ENCODE data around the gene KCMF1. TPM values are rescaled to one million over a fixed set of nuclear protein-coding genes. Genes with fewer than 3 reads are reported as not detected.

KCMF1 gene
- total and polyA plus RNA-seq, 2 donors (not counting 1 experiment from before 2014, with no cell fraction given): 43.7 to 81.5 TPM

- Histone ChIP-seq H4K20me1 (ENCODE audit: control insufficient read depth, insufficient read depth, low read length, poor library complexity, severe bottlenecking) (peaks cover 6% of the 10 kb centered on the region), H3K36me3 (replicated peaks in 1 of 2; ENCODE audit: control extremely low read depth in 1 of 2, control insufficient read depth in 1 of 2, extremely low read depth in 1 of 2, insufficient read depth in 2 of 2, low read length in 1 of 2) (peaks cover 2 to 20% of the 10 kb centered on the region in 2 experiments), H3K4me2 (replicated peaks; ENCODE audit: low read depth, low read length, poor library complexity, severe bottlenecking) (peak overlapping the region; percentile 44), H3K27ac (ENCODE audit: low read length in 2 of 2) (peak overlapping the region; percentile 31 to 56), H3K27me3 (replicated peaks in 1 of 4; ENCODE audit: control extremely low read depth in 1 of 4, control insufficient read depth in 3 of 4, insufficient read depth in 4 of 4, low read length in 3 of 4) (no peaks in the 10 kb centered on the region), H3K79me2 (ENCODE audit: control insufficient read depth, insufficient read depth, low read length) (peaks cover 52% of the 10 kb centered on the region), H3K9ac (ENCODE audit: low read length) (no peak overlapping the region), H3K4me1 (ENCODE audit: control insufficient read depth in 2 of 2, insufficient read depth in 2 of 2, low read length in 2 of 2) (peaks cover 53 to 67% of the 10 kb centered on the region in 2 donors), H2AFZ (ENCODE audit: insufficient read depth, low read depth, low read length, poor library complexity, severe bottlenecking) (no peak overlapping the region), H3K4me3 (ENCODE audit: control extremely low read depth in 1 of 5, extremely low read depth in 1 of 5, insufficient read depth in 1 of 5, low read depth in 2 of 5, low read length in 4 of 5) (no peak overlapping the region), H3K9me3 (ENCODE audit: control extremely low read depth in 1 of 3, control insufficient read depth in 2 of 3, insufficient read depth in 1 of 3, low read length in 2 of 3) (no peaks in the 10 kb centered on the region)
- DNase-seq (peak; percentile 34), ATAC-seq (ENCODE audit: low read depth) (no peak)
- H3K27ac Mint-ChIP-seq: peak overlapping the region; percentile 82
- intact Hi-C loops (cut with micrococcal nuclease): loop anchor here (1.0 kb wide), 1 partner anchor 18 kb away; no protein-coding TSS in a partner anchor
- CTCF ChIA-PET: interaction anchor here (2.3 kb wide), 1 partner anchor 39 kb away, joined by 5 read pairs; no protein-coding TSS in a partner anchor
- POLR2A ChIA-PET: no interaction called here
- peaks cover 63% of the 10 kb centered on the region for H3K4me1 Mint-ChIP-seq
- H3K9me3 Mint-ChIP-seq (ENCODE audit: insufficient read depth): no peaks in the 10 kb centered on the region
- no peaks in the 10 kb centered on the region for H3K27me3 Mint-ChIP-seq
- peak overlapping the region; percentile 24 for H3K4me3 Mint-ChIP-seq
- TF ChIP-seq CTCF (IDR thresholded peaks at IDR 0.05) (no peak), EZH2 (IDR thresholded peaks at IDR 0.05; ENCODE audit: borderline replicate concordance, insufficient read depth, low read depth, low read length, poor library complexity, severe bottlenecking) (no peak)
- 62% methylated on average over 8 of the region's 9 CpGs for WGBS (ENCODE audit: insufficient coverage)
These were observed 6.4 kb upstream of the KCMF1 start for GRCh38 chr2:84964406-84965191.

- POLR2A ChIA-PET: no interaction called here
- peak overlapping the region; percentile 31 to 56 for H3K27ac ChIP-seq (ENCODE audit: low read length in 2 of 2)
- H2AFZ ChIP-seq (ENCODE audit: insufficient read depth, low read depth, low read length, poor library complexity, severe bottlenecking): no peak overlapping the region
- CTCF ChIA-PET: no interaction called here
- peaks cover 62% of the 10 kb centered on the region for H3K4me1 Mint-ChIP-seq
- H4K20me1 ChIP-seq (ENCODE audit: control insufficient read depth, insufficient read depth, low read length, poor library complexity, severe bottlenecking): peaks cover 6% of the 10 kb centered on the region
- peak overlapping the region; percentile 24 for H3K4me3 Mint-ChIP-seq
- no peaks in the 10 kb centered on the region for H3K9me3 ChIP-seq (ENCODE audit: control extremely low read depth in 1 of 3, control insufficient read depth in 2 of 3, insufficient read depth in 1 of 3, low read length in 2 of 3)
- ATAC-seq (ENCODE audit: low read depth): no peak
- DNase-seq: no peak
- no peaks in the 10 kb centered on the region for H3K27me3 Mint-ChIP-seq
- peaks cover 2 to 20% of the 10 kb centered on the region in 2 experiments for H3K36me3 ChIP-seq (replicated peaks in 1 of 2; ENCODE audit: control extremely low read depth in 1 of 2, control insufficient read depth in 1 of 2, extremely low read depth in 1 of 2, insufficient read depth in 2 of 2, low read length in 1 of 2)
- TF ChIP-seq CTCF (IDR thresholded peaks at IDR 0.05) (no peak), EZH2 (IDR thresholded peaks at IDR 0.05; ENCODE audit: borderline replicate concordance, insufficient read depth, low read depth, low read length, poor library complexity, severe bottlenecking) (no peak)
- H3K27me3 ChIP-seq (replicated peaks in 1 of 4; ENCODE audit: control extremely low read depth in 1 of 4, control insufficient read depth in 3 of 4, insufficient read depth in 4 of 4, low read length in 3 of 4): no peaks in the 10 kb centered on the region
- intact Hi-C loops (cut with micrococcal nuclease): no loop called here
- H3K9me3 Mint-ChIP-seq (ENCODE audit: insufficient read depth): no peaks in the 10 kb centered on the region
- H3K4me2 ChIP-seq (replicated peaks; ENCODE audit: low read depth, low read length, poor library complexity, severe bottlenecking): peak overlapping the region; percentile 44
- H3K27ac Mint-ChIP-seq: peak overlapping the region; percentile 79
- H3K4me3 ChIP-seq (ENCODE audit: control extremely low read depth in 1 of 5, extremely low read depth in 1 of 5, insufficient read depth in 1 of 5, low read depth in 2 of 5, low read length in 4 of 5): no peak overlapping the region
- H3K4me1 ChIP-seq (ENCODE audit: control insufficient read depth in 2 of 2, insufficient read depth in 2 of 2, low read length in 2 of 2): peaks cover 48 to 66% of the 10 kb centered on the region in 2 donors
- no peak overlapping the region for H3K9ac ChIP-seq (ENCODE audit: low read length)
- H3K79me2 ChIP-seq (ENCODE audit: control insufficient read depth, insufficient read depth, low read length): peaks cover 54% of the 10 kb centered on the region
These were observed 5.8 kb upstream of the KCMF1 start for GRCh38 chr2:84965192-84965516.
